GM21723 (cell line): ENCODE data around the gene ADGRB3.

Experiments
- ATAC-seq: cut with Tn5 transposase; IDR thresholded peaks from one replicate; pipeline ENCODE4 v1.9.1; 2021; ENCODE audit warnings: mild to moderate bottlenecking, moderate library complexity; ENCODE audit not compliant: unreplicated experiment

Gene ADGRB3

DNA sequence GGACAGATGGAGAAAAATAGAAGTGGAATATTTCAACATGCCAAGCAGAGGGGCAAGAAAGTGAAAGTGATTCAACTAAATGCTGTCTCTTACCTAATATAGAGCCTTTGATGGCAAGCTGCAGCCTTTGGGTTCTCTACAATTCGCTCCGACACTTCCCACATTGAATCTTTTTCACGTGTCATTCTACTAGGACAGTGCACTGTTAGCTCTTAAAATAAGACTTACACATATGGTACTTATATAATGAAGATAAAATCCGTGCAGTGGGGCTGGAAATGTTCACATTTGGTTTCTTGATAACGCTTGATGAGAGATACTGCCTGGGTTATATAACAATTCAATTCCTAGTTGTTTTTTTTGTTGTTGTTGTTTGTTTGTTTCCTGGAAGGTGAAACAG, 659.3 kb downstream of the ADGRB3 start:
- ATAC-seq: no peak

DNA sequence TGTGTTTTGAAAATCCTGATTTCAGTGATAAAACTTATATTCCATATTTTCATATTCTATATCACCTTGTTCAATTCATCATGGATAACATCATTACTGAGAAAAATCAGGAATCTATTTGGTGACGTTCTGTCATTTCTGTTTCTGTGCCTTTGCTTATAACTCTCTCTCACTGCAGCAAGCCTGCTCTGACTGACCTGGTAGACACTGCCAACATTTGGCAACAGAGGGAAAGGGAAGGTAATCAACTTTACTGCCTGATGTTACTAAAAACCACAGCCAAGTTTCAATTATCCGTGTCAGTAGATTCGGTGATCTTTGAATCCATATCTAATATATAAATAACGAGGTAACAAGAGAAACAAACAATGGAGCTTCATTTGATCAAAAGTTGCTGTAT, 659.8 kb downstream of the ADGRB3 start:
- ATAC-seq: no peak

DNA sequence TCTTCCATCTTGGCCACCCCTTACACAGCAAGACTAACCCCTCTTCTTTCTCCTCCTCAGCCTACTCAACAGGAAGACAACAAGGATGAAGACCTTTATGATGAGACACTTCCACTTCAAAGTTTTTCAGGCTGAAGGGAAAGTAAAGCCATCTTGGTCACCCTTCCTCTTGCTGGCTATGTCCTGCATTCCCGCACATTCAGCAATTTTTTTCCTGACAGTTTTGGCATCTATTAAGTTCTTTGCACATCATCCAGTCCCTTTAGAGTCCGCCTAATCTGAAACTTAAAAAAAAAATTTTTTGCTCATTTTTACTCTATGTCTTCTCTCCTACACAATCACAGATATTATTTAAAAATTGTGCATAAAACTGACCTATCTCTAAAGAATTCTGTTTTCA, 668.3 kb downstream of the ADGRB3 start:
- ATAC-seq: no peak

DNA sequence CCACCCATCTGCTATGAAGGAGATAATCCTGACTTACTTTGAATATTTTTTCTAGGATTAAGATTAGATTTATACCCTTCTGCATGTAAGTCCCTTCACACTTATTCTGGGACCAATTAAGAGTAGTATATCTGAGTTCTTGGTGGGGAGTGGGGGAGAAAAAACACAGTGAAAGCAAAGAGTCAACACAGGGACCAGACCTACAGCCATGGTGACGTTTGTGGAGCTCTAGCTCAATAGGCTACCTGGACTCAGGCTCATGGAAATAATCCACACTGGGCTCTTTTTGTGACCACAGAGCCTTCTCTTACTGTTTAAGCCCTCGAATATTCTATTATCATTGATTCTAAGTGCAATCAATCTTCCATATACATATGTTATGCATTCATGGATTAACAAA, 670.4 kb downstream of the ADGRB3 start:
- no peak for ATAC-seq

DNA sequence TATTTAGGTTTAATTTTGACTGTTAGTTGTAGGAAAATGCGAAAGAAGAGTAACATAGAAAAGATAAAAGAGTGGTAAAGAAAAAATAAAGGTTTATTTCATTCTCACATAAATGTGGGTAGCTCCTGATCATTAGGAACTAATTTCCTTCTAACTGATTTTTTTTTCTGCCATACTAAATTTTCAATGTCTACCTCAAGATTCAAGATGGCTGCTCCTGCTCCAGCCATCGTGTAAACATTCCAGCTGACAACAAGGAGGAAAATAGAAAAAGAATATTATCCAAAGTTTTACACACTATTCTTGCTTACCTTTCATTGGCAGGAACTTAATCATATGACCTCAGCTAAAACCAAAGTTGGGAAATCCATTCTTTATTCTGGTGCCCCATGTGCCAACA, 673.5 kb downstream of the ADGRB3 start:
- ATAC-seq: no peak

DNA sequence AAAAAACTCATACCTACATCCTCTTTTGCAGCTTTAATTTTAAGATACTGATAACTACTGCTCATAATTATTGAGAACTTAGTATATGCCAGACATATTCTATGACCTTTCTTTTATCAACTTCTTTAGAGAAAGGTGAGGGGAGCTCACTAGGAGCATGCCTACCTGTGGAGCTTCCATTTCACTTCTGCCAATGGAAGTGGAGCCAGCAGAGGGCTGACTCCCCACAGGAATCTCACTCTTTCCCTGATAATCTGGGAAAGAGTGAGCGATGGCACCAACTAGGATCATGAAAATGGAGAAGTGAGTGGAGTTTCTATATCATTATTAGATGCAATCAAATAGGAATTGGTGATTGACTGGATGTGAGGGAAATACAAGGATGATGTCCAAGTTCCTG, 676.8 kb downstream of the ADGRB3 start:
- ATAC-seq: no peak

DNA sequence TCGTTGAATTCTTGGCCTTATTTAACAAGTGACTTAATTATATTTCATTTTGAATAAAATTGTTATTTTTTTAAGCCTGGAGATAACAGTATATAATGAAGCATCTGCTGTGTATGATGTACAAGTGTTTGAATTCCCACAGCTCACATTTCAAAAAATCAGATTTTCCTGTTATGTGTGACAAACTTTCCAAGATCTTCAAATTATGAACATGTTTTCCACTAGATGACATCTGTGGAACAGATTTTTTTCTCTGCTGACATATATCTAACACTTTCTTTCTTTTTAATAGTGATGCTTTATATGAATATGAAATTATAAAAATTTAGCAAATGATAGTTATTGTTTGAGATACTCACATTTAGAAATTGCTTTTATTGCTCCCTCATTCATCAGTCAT, 678.9 kb downstream of the ADGRB3 start:
- ATAC-seq: no peak

DNA sequence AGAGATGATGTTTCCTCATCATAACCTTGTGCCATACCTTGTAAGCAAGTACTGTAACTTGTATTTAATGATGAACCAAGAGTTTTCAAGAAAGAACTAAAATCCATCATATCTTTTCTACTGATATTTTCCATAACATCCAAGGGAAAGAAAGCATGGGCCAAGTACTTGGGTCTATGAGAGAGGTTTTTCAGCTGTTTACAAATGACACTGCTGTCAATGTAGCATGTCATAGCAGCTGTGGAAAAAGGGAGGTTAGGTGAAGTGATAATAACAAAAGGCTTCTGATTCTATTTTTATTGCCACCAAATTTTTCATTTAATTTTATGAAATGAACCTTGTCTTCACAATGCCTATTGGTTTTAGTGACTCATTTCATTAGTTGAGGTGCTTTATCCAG, 679.4 kb downstream of the ADGRB3 start:
- ATAC-seq: no peak

DNA sequence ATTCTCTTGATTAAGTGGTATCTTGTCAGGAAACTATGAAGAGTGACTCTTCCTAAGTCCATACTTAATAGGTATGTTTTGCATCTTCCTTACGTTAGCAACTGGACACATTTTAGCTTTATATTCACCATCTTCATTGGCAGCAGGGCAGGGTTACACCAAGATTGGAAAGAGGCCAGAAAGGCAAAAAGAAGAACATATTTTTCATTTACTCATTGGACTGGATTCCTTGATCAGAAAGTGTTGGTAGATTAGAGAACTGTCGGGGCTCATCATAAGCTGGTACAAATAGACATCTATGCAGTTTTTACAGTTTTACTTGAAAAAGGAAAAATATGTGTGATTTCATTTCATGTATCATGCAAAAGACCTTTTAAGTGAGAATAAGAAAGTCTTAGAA, 696.8 kb downstream of the ADGRB3 start:
- no peak for ATAC-seq

DNA sequence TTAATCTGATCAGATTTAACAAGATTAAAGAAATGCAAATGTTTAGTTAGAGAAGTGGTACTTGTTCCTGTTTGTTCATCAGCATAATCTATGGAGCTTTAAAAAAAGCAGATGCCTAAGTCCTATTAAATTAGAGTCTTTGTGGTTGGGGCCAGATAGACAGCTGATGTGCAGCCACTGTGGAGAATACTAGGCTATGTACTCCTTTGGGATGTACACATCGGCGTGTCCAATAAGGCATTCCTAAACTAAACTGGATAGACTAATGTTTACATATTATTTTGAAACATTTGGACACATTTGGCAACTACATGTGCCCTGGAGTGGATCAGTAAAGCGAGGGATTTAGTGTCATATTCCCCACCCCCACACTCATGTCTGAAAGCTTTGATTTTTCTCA, 702.2 kb downstream of the ADGRB3 start:
- ATAC-seq: no peak

DNA sequence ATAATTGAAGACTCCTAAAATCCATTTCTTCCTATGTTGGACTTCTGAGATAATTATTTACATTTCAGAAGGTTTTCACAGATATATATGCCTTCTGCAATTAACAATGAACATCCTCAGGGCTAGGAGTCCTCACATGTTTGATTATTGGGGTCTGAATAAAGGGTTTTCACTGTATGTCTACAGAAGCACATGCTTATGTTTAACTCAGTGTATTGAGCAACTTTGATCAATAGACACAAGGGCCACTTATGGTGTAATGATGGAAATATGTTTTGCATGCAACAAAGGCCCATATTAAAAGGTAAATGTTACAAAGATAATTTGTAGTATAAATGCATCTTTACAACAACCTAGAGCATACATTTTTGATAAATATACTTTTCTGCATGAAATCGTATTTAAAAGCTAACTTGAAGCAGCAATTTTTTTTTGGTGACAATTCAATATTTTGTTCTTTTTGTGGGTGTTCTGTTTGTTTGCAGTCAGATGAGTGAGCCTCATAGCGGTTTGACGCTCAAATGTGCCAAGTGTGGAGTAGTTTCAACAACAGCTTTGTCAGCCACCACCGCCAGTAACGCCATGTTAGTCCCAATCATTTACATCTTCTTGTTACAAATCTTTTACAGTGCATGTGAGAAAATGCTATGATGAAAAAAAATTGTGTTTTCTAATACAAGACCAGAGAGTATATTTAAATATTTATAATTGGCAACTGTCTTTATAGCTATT, 703.5 kb downstream of the ADGRB3 start:
- no peak for ATAC-seq

DNA sequence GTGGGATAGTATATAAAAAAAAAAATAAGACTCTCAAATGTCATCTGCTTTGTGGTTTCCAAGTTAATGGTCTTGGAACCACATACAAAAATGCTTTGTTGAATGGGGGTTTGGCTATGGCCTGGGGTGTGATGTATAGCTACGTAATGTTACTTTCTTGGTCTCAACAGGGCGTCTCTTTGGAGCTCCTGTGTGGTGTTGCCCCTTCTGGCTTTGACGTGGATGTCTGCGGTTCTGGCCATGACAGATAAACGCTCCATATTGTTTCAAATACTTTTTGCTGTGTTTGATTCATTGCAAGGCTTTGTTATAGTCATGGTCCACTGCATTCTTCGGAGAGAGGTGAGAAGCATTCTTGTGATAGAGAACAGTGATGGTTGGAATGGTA, 704.1 kb downstream of the ADGRB3 start:
- no peak for ATAC-seq

DNA sequence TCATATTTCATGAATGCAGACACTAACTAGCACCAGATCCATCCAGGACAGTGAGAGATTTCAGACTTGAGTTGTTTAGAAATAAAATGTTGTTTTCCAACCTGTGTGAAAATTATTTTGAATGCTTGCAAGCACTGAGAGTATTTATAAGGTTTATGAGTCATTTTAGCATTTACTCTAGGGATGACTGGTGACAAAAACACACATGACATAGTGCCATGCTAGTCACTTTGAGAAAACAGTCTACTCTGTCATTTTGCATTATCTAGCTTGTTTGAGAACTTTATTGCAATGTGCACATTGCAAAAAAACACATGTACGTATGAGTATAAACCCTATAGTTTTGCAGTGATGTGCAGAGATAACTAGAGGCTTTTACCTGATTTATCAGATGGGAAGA, 705.1 kb downstream of the ADGRB3 start:
- no peak for ATAC-seq

DNA sequence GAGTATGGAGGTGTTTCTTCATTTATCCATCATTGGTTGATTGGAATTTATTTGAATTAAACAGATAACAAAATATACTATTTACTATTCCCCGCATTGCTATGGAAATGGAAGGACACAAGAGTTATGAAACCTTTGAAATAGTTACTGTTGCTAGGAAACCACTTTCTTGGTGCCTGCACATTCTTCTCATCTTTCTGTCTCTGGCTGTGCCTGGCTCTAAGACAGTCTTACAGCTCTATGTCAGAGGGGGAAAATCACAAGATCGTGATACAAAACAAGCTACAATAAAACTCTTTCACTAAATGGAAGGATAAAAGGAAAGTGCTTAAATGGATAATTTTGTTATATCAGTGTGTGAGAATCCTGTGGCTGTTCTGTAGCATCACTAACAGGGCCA, 708.8 kb downstream of the ADGRB3 start:
- ATAC-seq: no peak

DNA sequence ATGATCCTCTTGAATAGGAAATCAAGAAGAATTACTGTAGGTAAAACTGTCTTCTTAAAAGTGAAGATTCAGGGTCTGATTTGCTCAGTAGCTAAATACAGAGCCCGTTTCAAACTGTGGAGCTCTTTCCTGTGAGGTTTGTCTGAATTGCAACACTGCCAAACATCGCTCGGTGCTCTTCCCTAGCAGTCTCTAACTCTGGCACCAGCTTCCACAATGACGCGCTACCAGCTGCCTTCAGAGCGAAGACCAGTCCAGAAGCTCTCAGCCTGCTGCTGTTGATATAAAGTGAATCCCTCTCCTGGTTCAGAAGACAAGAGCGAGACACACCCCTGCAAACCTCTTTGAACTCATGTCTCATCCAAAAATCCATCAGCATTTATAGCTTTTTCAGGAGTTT, 714.7 kb downstream of the ADGRB3 start:
- ATAC-seq: no peak

DNA sequence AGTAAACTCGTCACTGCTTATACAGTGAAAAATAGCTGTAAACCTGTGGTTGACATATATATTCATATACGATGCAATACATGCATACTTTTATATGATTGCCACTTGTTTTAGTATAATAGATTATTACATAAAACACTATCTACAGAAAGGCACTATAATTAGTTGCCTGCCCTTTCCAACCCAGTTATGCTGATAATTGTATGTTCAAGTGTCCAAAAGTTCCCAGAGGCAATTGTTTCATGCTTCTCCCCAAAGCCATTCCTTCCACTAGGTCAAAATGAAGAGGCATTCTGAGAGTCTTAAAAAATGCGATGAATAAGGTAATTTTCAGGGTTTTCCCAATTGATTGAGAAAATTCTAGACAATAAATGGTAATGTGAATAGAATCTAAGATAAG, 727.1 kb downstream of the ADGRB3 start:
- ATAC-seq: no peak

DNA sequence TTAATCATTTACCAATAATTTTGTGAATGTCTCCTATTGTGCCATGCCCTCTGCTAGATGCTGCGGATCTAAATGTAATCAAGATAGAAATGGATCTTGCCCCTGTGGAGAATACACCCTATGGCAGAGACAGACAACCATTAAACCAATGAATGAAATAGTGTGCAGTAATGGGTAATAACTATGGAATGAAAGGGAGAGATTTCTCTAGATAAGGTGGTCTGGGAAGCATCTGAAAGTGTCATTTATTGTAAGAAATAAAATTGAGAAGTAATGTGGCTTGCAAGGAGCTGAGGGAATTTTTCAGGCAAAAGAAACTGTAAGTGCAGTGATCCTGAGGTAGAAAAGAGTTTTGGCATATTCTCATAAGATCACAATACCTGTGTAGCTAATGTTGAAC, 731.7 kb downstream of the ADGRB3 start:
- ATAC-seq: no peak

DNA sequence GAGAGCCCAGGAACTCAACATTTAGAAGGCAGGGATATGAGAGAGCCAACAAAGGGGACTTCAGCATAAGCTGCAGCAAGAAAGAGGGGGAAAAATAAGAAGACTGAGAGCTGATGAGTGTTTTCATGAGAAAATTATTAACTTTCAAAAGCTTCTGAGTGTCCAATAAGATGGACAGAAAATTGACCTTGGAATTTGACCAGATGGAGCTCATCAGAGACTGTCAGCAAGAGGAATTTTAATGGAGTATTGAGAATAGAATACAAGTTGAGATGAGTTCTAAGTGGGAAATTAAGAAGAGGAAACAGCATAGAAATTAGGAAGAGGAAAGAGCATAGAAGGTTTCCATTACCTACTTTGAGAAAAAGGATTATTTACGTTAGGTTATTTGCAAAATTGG, 733.5 kb downstream of the ADGRB3 start:
- no peak for ATAC-seq

DNA sequence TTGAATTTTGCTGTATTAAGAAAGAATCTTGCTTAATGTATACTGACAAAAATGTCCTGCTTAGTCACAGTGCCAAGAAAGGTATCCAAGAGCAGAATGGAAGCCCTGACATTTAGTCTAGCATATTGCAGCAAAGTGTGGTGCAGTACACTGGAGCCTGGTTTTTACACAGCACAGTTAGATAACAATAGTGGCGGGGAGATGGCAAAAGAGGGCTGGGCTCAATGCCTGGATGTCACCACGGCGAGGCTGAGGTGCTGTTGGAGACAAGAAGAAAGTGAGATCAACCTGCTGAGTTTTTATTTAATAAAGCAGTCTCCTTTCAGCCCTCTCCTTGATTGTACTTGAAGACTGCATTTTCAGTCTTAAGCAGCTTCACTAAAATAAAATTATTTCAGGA, 735.7 kb downstream of the ADGRB3 start:
- ATAC-seq: no peak

DNA sequence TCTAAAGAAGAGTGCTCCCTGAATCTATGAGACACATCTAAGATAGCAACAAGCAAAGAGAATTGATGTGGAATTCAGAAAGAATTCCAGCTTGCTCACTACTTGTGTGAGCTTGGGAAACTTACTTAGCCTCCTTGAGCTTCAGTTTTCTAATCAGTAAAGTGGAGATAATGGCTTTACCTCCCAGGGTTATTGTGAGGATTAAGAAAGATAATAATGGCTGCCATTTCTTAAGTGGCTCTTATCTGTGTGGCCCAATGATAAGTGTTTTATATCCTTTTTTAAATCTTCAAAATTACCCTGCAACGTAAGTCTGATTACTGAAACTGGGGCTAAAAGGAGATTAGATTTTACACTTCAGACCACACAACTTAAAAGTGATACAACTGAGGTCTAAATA, 743.2 kb downstream of the ADGRB3 start:
- no peak for ATAC-seq

DNA sequence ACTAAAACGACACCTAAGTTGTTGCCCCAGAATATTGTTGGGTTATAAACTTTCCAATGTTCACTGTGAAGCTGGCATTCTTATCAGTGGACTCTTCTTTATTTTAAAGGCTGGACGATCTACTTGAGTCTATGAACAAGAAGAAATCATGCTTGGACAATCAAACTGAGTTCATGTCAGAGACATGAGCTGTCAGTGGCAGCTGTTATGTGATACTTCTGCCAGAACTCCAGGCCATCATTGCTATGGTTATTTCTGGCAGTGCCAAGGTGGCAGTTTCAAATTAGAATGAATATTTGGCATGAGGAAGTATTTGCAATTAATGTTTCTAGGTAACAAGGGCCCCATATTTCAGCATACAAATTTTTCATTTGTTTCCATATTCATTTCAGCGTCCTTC, 744.4 kb downstream of the ADGRB3 start:
- no peak for ATAC-seq

DNA sequence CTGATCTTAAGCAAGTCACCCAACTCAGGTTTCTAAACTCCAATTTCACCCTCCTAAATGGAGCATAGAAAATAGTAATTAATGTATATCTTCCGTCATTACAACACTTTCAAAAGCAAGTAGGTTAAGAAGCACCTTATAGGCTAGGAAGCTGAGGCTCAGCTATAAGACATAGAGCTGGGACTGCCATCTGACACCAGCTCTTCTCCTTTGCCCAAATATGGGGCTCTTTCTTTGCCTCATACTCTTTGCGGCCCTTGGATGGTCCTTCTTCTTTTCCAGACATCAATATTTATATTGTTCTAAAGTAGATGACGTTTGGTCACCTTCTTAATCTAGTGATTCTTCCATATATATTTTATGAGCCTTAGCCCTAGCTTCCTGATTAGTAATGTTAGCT, 748.5 kb downstream of the ADGRB3 start:
- ATAC-seq: no peak

DNA sequence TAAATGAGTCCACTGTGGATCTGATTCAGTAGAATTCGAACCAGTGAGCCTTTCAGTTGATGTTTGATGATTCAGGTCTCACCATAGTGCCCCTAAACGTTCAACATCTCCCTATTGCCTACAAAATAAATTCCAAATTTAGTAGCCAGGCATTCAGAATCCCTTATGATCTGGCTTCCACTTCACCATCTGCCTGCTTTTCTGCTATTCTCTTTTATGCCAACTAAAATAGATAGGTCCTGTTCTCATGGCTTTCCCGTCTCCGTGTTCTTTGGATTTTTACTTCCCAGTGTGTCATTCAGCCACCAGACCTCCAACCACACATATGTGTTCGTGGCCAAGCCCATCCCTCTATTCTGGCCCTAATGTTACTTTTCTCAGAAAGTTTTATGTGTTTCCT, 751.3 kb downstream of the ADGRB3 start:
- ATAC-seq: no peak

DNA sequence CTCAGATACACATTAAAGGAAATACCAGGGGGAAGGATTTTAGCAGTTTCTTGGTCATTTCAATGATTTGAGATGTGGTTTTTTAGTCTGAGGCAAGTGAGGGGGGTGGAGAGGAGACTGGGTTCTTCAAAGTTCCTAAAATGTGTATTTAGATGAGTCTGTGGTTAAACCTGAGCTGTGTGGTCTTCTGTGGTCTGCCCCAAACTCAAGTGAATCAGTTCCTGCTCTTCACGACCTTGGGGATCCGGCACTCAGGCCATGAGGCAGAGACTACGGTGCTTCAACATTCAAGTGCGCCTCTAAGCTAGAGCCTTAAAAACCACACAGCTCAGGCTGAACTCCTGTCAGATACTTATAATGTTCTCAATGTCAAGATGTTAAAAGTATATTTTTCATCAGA, 755.0 kb downstream of the ADGRB3 start:
- no peak for ATAC-seq
